NCI-H1694 treated with DMSO at 0.1 percent for 48 hours (cell line): ENCODE measurements around the gene PSME4.
"Not testable (repeated sequence)": the region's sequence is repeated elsewhere in the genome, so short reads cannot be mapped to it uniquely, and the experiment has no call there.

Experiments used
- DNase-seq: peaks from one replicate; lab custom pipeline; 2025; lab: John Stamatoyannopoulos, UW

Gene PSME4

GRCh38 chr2:53964987-53965687 is 5.7 kb downstream of the PSME4 start:
- no peak for DNase-seq

GRCh38 chr2:53964257-53964952 is 6.4 kb downstream of the PSME4 start:
- DNase-seq: no peak

- DNase-seq: not testable (repeated sequence)
Measured at GRCh38 chr2:53961478-53962216, 9.1 kb downstream of the PSME4 start.

- DNase-seq: no peak
Measured at GRCh38 chr2:53960476-53960875, 10.3 kb downstream of the PSME4 start.

GRCh38 chr2:53958443-53958842 is 12.3 kb downstream of the PSME4 start:
- no peak for DNase-seq

GRCh38 chr2:53952519-53952918 is 18.3 kb downstream of the PSME4 start:
- DNase-seq: no peak

GRCh38 chr2:53949457-53949856 is 21.3 kb downstream of the PSME4 start:
- no peak for DNase-seq

GRCh38 chr2:53945538-53945937 is 25.3 kb downstream of the PSME4 start:
- no peak for DNase-seq

- no peak for DNase-seq
Measured at GRCh38 chr2:53944542-53944941, 26.3 kb downstream of the PSME4 start.

- no peak for DNase-seq
Measured at GRCh38 chr2:53942280-53942679, 28.5 kb downstream of the PSME4 start.

GRCh38 chr2:53941749-53942148 is 29.0 kb downstream of the PSME4 start:
- no peak for DNase-seq

GRCh38 chr2:53939656-53940055 is 31.1 kb downstream of the PSME4 start:
- no peak for DNase-seq

- DNase-seq: no peak
Measured at GRCh38 chr2:53938904-53939303, 31.9 kb downstream of the PSME4 start.

- DNase-seq: no peak
Measured at GRCh38 chr2:53933329-53933728, 37.5 kb downstream of the PSME4 start.

GRCh38 chr2:53926321-53926720 is 44.5 kb downstream of the PSME4 start:
- DNase-seq: not testable (repeated sequence)

GRCh38 chr2:53913721-53914120 is 57.1 kb downstream of the PSME4 start:
- DNase-seq: no peak

- no peak for DNase-seq
Measured at GRCh38 chr2:53911434-53912189, 59.2 kb downstream of the PSME4 start.

GRCh38 chr2:53907582-53907981 is 63.2 kb downstream of the PSME4 start:
- DNase-seq: no peak

GRCh38 chr2:53905396-53905795 is 65.4 kb downstream of the PSME4 start:
- no peak for DNase-seq

- no peak for DNase-seq
Measured at GRCh38 chr2:53903011-53903410, 67.8 kb downstream of the PSME4 start.

- DNase-seq: no peak
Measured at GRCh38 chr2:53901192-53901591, 69.6 kb downstream of the PSME4 start.

GRCh38 chr2:53896864-53897263 is 73.9 kb downstream of the PSME4 start:
- no peak for DNase-seq
